ENCODE measurements around the gene RASAL3. TPM values are rescaled to one million over a fixed set of nuclear protein-coding genes. Genes with fewer than 3 reads are reported as not detected.

Gene RASAL3
- total RNA-seq, 1 experiment from 2014 or later: 1.9 TPM

DNA sequence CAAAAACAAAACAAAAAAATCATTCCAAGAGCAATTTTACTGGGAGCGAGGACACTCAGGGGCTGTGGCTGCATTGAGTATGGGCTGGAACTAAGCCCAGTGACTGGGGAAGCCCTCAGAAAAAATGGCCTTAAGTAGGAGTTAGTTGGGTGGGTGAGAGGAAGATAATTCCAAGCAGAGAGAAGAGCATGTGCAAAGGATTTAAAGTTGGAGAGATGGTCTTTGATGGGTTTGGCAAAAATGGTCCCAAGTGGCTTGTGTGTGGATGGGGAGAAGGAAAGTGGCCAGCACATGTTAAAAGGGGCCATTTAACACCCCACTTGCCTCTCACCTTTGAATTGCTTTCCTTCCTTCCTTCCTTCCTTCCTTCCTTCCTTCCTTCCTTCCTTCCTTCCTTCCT is 37.3 kb upstream of the RASAL3 start:
- no CpG with 5 or more reads among the region's 1 CpG for WGBS (ENCODE audit: extremely low coverage, insufficient read length, low lambda C conversion rate)
- H4K8ac ChIP-seq (replicated peaks; ENCODE audit: insufficient read length, low read depth, low read length): no peak overlapping the region
- H3T11ph ChIP-seq (ENCODE audit: low read length): no peak overlapping the region
- no peak overlapping the region for H3K4me3 Mint-ChIP-seq
- no peak overlapping the region for H2BK15ac ChIP-seq (ENCODE audit: low read depth, low read length)
- no peak overlapping the region for H4K91ac ChIP-seq (ENCODE audit: insufficient read length, low read depth, low read length)
- no peak overlapping the region for H3K18ac ChIP-seq (ENCODE audit: insufficient read length, low read depth, low read length)
- no peaks in the 10 kb centered on the region for H3K23me2 ChIP-seq (ENCODE audit: insufficient read length, low read depth, low read length, poor library complexity, severe bottlenecking)
- no peak overlapping the region for H3K4me2 ChIP-seq (ENCODE audit: insufficient read depth, insufficient read length, low read length)
- TF ChIP-seq, protein P1, sequence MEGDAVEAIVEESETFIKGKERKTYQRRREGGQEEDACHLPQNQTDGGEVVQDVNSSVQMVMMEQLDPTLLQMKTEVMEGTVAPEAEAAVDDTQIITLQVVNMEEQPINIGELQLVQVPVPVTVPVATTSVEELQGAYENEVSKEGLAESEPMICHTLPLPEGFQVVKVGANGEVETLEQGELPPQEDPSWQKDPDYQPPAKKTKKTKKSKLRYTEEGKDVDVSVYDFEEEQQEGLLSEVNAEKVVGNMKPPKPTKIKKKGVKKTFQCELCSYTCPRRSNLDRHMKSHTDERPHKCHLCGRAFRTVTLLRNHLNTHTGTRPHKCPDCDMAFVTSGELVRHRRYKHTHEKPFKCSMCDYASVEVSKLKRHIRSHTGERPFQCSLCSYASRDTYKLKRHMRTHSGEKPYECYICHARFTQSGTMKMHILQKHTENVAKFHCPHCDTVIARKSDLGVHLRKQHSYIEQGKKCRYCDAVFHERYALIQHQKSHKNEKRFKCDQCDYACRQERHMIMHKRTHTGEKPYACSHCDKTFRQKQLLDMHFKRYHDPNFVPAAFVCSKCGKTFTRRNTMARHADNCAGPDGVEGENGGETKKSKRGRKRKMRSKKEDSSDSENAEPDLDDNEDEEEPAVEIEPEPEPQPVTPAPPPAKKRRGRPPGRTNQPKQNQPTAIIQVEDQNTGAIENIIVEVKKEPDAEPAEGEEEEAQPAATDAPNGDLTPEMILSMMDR (conservative IDR thresholded peaks at IDR 0.05): no peak
- no peak for DNase-seq
- no peak overlapping the region for H2AFZ ChIP-seq (ENCODE audit: low read length)
- H2BK120ac ChIP-seq (ENCODE audit: low read depth, low read length, poor library complexity, severe bottlenecking): no peak overlapping the region
- no peaks in the 10 kb centered on the region for H3K79me1 ChIP-seq (ENCODE audit: insufficient read depth, low read depth, low read length, poor library complexity, severe bottlenecking)
- H2BK5ac ChIP-seq (ENCODE audit: insufficient read length, low read length): no peak overlapping the region
- no peaks in the 10 kb centered on the region for H3K79me2 ChIP-seq (ENCODE audit: insufficient read depth, low read length)
- peaks cover 68% of the 10 kb centered on the region for H3K9me3 ChIP-seq (ENCODE audit: control insufficient read depth, low read depth, low read length)
- no peak overlapping the region for H3K14ac ChIP-seq (ENCODE audit: insufficient read depth, low read length)
- H2AK5ac ChIP-seq (ENCODE audit: insufficient read length, low read length): no peak overlapping the region
- H3K27me3 ChIP-seq (ENCODE audit: insufficient read depth, low read length): no peaks in the 10 kb centered on the region
- no peak overlapping the region; a peak in 1 of 7 replicates for H3K27ac Mint-ChIP-seq
- H3K4ac ChIP-seq (ENCODE audit: low read depth, low read length): no peak overlapping the region
- peaks cover 48 to 85% of the 10 kb centered on the region in 2 experiments for H3K9me3 Mint-ChIP-seq
- peaks cover 0 to 31% (median 15%) of the 10 kb centered on the region in 3 experiments; a peak in 5 of 7 replicates for H3K36me3 Mint-ChIP-seq (ENCODE audit: insufficient read depth in 1 of 3, low read depth in 3 of 3)
- H3K27ac ChIP-seq (ENCODE audit: insufficient read length, low read depth, low read length): no peak overlapping the region
- H3K4me1 Mint-ChIP-seq: no peaks in the 10 kb centered on the region
- no peaks in the 10 kb centered on the region for H4K20me1 ChIP-seq (ENCODE audit: control insufficient read depth, insufficient read depth, insufficient read length)
- no peak overlapping the region for H3K56ac ChIP-seq (ENCODE audit: insufficient read length, low read depth, low read length)
- H3K4me1 ChIP-seq (ENCODE audit: insufficient read depth, low read length): no peaks in the 10 kb centered on the region
- H3K27me3 Mint-ChIP-seq (ENCODE audit: low read depth): peaks cover under 1% of the 10 kb centered on the region
- H2BK20ac ChIP-seq (ENCODE audit: low read depth, low read length, poor library complexity, severe bottlenecking): no peak overlapping the region
- H3K9ac ChIP-seq (ENCODE audit: extremely low read depth, insufficient read length, low read length): no peak overlapping the region
- H3K23ac ChIP-seq (ENCODE audit: insufficient read length, low read depth, low read length): no peak overlapping the region
- H4K5ac ChIP-seq (ENCODE audit: insufficient read length, low read depth, low read length): no peak overlapping the region
- H2BK12ac ChIP-seq (ENCODE audit: insufficient read length, low read depth, low read length): no peak overlapping the region
